Esophagus squamous epithelium (tissue), 4 donors: ENCODE data around the gene ZMYND10.

ENCODE experiments used
- CTCF ChIP-seq, 6 experiments: fragments of 450-650 bp in 4 of 6; fragments of 200-600 bp in 2 of 6; sonication (generic) in 2 of 6; IDR thresholded peaks; one replicate each; pipeline ENCODE4 v1.5.1; 2016 to 2019; ENCODE audit warnings: antibody characterized with exemption in 6 of 6, mild to moderate bottlenecking in 4 of 6, moderate library complexity in 4 of 6
- POLR2A ChIP-seq, 4 donors: fragments of 450-650 bp; IDR thresholded peaks; one replicate each; pipeline ENCODE4 v1.6.1; 2017; ENCODE audit warnings: antibody characterized with exemption in 4 of 4, mild to moderate bottlenecking in 4 of 4, moderate library complexity in 3 of 4

GRCh38 chr3:50354850-50355249 lies 9.3 kb upstream of the ZMYND10 start:
- TF ChIP-seq CTCF (IDR thresholded peaks at IDR 0.05) (no peak), POLR2A (IDR thresholded peaks at IDR 0.05) (no peak)
